ENCODE measurements around the gene UBXN11.

Gene UBXN11

DNA sequence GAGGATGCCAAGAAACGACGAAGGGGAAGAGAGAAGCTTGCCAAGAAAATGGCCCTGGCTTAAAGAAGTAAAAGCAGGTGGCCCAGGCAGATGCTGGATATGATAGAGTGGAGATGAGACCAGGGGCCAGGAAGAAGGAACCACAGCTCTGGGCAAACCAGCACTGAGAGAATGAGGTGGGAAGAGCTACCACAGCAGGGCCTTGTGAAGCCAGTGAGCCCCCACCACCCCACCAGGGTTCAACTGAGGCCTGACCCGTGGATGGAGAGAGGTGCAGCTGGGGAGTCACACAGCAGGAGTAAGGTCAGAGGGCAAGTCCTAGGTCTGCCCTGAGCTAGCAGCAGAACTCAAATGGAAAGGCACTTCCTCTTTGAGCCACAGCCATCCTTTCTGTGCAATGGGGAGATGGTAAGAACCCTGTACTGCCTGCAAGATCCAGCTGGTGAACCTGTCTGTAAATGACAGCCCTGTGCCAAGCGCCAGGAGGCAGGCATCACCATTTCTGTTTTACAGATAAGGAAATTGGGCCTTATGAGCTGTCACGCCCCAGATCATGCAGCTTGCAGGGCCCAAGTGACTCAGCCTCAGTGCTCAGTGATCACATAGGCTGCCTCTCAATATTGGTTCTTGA is 18.0 kb downstream of the UBXN11 start:
- peak; percentile 59 for FAIRE-seq
- DNase-seq (ENCODE audit: extremely low spot score, insufficient read length, low read depth), result no peak

DNA sequence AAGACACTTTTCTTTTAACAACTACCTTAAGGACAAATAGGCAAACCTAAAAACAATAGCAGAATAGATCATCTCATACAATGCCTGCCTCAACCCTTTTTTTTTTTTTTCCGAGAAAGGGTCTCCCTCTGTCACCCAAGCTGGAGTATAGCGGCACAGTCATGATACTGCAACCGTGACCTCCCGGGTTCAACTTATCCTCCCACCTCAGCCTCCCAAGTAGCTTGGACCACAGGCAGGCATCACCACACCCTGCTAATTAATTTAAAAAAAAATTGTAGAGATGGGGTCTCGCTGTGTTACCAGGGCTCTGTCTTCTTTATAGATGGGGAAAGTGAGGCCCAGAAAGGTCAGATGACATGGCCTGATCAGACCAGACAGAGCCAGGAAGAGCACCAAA is 18.6 kb downstream of the UBXN11 start:
- FAIRE-seq (peak; percentile 41), DNase-seq (ENCODE audit: extremely low spot score, insufficient read length, low read depth) (no peak)

DNA sequence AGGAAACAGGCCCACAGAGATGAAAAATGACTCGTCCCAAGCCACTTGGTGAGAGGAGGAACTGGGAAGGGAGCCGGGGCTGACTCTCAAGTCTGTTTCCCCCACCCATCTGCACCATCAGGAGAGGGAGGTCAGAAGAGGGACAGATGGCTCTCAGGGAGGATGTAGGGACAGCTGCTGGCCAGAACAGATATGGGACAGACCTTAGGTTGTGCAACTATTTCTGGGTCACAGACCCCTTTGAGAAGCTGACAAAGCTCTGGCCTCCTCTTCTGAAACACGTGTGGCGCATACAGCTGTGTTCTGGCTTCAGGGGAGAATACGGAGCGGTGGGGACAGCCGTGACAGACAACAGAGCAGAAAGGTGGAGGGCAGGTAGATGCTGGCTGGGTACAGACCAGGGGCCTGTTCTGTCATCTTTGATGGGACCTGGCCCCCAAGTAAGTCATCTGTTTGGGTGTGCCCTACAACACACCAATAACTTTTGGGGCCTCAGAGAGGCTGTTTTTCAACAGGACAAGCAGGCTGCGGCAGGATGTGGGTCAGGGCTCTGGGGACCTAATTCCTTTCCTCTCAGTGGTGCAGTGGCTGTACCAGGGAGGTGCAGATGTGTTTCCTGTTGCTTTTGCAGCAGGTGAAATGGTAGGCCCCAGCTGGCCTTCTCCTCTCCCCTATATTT is 19.3 kb downstream of the UBXN11 start:
- DNase-seq (ENCODE audit: extremely low spot score, insufficient read length, low read depth) (no peak), FAIRE-seq (peak; percentile 87)

DNA sequence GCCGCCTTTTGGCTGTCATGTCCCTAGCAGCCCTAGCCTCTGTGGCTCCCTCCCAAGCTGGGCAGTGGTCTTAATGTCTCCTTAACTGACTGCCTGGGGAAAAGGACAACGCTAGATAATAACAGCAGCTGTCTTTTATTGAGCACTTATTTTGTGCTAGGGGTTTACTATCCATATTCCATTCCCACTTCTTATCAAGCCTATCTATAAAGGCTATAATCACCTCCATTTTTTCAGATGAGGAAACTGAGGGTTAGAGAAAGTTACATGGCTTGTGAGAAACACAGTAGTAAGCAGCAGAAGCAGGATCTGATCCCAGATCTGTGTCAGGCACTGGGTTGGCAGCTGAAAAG is 20.4 kb downstream of the UBXN11 start:
- DNase-seq (ENCODE audit: extremely low spot score, insufficient read length, low read depth) (no peak), FAIRE-seq (no peak)

GRCh38 chr1:26285366-26286063 is 20.9 kb downstream of the UBXN11 start:
- no peak for DNase-seq (ENCODE audit: extremely low spot score, insufficient read length, low read depth)

DNA sequence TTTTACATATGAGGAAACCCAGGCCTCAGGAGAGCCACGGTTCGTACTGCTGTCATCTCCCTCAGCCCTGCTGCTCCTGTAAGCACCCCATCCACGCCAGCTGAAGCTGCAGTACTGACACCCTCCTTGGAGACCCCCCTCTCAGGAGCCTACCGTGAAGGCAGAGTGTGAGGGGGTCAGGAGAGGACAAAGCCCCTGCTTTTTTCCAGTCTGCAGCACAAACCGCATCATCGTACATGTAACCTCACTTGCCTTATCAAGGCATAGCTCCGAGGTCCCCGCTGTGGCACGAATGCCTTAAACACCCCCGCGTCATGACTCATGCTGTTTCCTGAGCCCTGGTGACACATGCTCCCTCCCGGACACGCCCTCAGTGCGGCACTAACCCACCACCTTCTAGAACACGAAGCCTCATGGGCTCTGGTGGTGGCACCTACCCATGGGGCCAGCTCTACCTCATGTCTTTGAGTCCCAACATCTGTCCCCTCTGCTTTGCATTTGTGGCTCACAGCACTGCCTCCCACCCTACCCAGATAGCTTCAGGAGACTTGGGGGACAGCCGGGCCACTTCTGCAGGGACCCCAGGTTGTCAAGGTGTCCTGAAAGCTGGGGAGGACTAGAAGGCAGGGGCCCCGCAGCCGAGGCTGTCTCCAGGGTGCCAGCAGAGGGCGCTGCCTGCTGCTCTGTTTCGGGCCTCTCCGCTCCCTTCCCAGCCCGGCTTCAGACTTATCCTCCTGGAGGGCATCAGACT is 21.7 kb downstream of the UBXN11 start:
- DNase-seq (ENCODE audit: extremely low spot score, insufficient read length, low read depth) (no peak), FAIRE-seq (peak; percentile 68)

More at GRCh38 chr1:26285366-26286063, 20.9 kb downstream of the UBXN11 start:
- FAIRE-seq, result peak; percentile 18

DNA sequence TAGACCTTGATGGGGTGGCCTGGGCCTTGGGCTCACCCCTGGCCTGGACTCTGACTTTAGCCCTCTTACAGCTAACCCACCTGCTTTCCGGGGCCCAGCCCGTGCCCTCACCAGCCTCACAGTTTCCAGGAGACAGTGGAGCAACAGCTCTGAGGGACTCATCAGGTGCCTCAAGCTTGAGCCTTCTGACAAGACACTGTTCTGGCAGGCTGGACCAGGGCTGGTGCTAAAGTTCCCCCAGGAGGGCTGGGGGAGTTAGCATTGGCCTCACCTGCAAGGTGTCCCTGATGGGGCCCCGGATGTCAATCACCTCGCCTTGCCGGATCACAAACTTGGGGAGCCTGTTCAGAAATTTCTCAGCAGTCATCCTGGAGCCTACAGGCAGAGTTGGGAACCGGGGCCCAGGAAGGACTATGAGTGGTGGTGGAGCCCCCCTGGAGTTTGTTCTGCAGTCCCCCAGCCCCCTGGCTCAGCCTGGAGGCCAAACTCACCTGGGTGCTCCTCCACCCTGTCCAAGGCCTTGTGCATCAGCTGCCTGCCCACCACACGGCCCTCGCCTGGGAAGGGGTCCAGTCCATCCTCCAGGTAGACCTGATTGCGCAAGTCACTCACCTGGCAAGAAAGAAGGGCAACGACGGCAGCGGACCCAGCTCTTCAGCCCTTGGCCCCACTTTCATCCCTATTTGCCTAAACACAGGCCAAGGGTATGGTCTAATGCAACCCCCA is 22.4 kb downstream of the UBXN11 start:
- no peak for DNase-seq (ENCODE audit: extremely low spot score, insufficient read length, low read depth)
- FAIRE-seq, result no peak

DNA sequence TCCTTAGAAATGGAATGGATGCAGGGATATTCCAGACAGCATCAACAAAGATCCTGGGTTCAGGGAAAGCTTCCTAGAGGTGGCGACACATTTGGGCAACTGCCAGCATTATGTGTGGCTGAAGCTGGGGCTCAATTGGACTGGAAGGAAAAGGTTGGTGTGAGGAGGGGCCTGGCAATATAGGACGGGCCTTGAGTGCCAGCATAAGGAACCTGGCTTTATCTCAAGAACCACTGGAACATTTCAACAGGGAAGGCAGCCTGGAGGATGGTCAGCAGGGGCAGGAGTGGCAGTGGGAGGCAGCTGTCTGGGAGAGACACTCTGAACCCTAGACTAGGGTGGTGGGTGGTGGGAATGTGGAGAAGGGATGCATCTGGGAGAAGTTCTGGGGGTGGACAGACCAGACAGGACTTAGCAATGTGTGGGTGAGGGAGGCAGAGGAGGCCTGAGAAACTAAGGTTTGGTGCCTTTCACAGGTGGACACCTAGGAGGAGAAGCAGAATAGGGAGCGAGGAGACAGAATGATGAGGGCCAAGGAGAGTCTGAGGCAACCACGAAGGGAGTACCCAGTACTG is 23.1 kb downstream of the UBXN11 start:
- no peak for DNase-seq (ENCODE audit: extremely low spot score, insufficient read length, low read depth)
- FAIRE-seq, result no peak

DNA sequence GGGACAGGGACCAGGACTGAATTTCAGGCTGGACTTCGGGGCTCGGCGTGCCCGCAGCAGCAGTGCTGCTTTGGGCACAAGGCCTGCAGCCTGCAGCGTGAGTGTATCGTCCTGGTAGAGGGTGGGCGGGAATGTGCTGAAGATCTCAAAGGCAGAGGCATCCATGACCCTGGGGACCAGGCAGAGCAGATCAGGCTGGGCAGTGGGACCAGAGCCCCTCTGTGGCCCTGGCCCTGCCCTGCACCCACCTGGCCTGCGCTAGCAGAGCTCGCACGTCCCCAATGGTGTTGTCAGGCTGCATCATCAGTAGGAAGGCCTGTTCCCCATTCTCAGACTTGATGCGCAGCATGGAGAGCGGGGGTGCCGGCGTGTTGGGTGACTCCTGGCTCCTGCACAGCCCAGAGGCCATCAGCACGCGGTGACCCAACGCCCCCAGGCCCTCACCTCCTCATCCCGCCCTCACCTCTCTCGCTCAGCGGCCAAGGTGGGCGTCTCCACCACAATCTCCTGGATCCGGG is 24.0 kb downstream of the UBXN11 start:
- no peak for DNase-seq (ENCODE audit: extremely low spot score, insufficient read length, low read depth)
- FAIRE-seq, result no peak

DNA sequence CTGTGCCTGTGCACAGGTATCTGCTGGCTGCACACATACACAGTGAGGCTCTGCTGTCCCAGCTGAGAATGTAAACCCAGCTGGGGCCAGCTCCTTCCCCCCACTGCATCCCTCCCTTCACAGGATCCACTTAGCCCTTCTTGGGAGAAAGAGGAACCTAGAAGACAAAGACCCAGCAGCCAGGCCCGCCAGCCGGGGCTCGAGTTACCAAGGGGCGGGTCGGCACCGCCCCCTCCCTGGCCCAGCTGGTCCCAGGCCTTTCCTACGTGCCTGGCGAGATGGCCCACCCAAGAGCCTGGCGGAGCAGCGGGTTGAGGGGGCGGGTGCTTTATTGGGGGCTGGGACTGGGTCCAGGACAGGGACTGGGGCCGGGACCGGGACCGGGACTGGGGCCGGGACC is 24.5 kb downstream of the UBXN11 start:
- DNase-seq (ENCODE audit: extremely low spot score, insufficient read length, low read depth) (no peak), FAIRE-seq (no peak)

DNA sequence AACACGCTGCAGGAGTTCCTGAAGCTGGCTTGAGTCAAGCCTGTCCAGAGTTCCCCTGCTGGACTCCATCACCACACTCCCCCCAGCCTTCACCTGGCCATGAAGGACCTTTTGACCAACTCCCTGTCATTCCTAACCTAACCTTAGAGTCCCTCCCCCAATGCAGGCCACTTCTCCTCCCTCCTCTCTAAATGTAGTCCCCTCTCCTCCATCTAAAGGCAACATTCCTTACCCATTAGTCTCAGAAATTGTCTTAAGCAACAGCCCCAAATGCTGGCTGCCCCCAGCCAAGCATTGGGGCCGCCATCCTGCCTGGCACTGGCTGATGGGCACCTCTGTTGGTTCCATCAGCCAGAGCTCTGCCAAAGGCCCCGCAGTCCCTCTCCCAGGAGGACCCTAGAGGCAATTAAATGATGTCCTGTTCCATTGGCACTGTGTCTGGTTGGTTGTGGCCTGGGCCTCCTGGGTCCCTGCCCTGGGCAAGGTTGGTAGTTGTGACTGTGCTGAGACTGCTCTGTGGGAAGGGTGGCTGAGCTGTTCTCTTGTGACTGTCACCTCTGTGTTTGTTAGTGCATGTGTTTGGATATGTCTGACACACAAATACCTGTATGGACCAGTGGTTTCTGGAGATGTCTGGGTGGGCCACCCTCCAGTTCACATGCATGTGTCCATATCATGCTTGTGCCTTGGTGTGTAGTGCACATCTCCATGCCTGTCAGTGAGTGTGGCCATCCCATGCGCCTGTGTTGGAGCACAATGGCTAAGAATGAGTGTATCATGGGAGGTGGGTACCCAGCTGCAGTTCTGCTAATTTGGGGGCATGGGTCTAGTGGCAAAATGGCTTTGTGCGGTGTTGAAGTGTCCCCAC is 25.1 kb downstream of the UBXN11 start:
- DNase-seq (ENCODE audit: extremely low spot score, insufficient read length, low read depth) (no peak), FAIRE-seq (no peak)

- FAIRE-seq (no peak), DNase-seq (ENCODE audit: extremely low spot score, insufficient read length, low read depth) (no peak)
Observed at GRCh38 chr1:26280333-26281042, 25.9 kb downstream of the UBXN11 start.

DNA sequence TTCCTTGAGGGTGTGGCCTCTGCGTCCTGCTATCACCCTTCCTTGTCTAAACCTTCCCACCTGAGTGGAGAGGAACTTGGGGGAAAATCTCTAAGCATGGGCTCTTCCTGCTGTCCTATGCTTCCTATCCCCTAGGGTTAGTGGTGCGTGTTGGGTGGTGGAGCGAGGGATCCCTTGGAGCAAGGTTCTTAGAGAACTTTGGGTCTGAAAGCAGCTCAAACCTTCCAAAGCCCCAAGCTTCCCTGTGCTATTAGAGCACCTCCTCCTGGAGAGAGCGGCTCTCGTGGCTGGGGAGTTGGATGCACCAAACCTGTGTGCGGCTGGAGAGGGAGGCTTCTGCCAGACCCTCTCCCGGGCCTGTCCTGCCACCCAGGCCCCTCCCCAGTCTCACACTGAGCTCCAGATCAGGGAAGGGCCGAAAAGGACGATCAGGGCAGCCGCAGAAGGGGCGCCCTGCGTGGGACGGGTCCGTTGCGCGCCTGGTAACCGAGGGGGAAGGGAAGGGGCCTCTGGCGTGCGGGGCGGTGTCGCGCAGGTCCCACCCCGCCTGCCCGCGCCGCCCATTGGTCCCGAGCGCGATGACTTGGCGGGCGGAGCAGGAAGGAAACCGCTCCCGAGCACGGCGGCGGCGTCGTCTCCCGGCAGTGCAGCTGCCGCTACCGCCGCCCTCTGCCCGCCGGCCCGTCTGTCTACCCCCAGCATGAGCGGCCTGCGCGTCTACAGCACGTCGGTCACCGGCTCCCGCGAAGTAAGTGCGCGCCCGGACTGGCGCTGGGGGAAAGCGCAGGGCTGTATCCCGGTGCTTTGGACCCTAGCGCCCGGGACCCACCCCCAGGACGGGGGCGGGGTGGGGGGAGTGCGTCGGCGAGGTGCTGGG is 26.7 kb downstream of the UBXN11 start, which contains the start of gene SH3BGRL3:
SH3BGRL3 (plus strand) TSS at position 631 of the 877 bp plus-strand sequence; CDS start at position 701, 70 bp downstream.
- DNase-seq (ENCODE audit: extremely low spot score, insufficient read length, low read depth), result peak; percentile 86
- FAIRE-seq, result peak; percentile 87

DNA sequence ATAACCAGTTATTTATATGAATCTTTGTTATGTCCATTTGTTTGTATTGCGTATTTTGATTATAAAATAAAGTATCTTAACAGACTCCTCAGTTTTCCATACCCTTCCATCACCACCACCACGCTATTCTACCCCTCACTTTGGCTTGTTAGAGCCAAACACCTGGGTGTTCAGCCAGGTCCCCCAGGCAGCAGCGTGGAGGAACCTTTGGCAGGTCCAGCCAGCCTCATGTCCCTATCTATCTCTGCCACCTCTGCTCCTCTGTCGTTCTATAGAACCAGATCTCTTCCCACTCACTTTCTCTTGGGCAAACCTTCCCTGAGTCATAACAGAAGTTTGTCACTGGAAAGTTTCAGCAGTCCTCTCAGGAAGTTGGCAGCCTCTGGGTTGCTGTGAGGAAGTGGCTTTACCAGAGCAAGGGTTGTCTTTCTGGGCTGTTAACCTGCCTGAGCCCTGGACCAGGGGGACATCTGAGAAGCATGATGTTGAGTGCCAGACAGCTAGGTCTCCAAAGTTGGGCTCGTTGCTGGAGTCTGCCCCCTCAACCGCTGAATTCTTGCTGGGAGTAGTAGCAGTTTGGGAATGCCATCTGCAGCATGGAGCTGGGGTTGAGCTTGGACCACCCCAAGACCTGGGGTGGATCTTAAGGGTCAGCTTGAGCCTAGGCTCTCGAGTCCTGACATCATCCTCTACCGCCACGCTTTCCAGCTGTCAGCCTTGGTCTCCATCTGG is 27.5 kb downstream of the UBXN11 start:
- no peak for DNase-seq (ENCODE audit: extremely low spot score, insufficient read length, low read depth)
- FAIRE-seq, result no peak

GRCh38 chr1:26278303-26278702 is 28.1 kb downstream of the UBXN11 start:
- no peak for FAIRE-seq
- no peak for DNase-seq (ENCODE audit: extremely low spot score, insufficient read length, low read depth)

DNA sequence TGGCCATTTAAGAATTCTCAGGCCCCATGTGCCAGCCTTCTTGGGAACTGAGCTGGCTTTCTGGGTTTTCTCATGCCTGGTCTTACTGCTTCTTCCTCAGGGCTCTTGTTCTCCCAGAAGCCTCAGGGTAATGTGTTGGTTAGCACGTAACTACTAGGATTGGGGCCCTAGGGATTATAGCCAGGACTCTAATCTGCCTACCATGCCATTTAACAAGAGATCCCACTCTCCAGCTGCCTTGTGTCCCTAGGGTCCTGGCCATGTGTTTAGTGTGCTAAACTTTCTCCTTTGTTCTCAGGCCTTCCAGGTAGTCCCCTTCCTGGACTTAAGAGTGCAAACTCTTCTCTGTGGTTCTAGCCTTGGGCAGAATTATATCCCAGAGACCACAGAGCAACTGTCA is 28.7 kb downstream of the UBXN11 start:
- DNase-seq (ENCODE audit: extremely low spot score, insufficient read length, low read depth), result no peak

More for the DNA sequence above, 28.7 kb downstream of the UBXN11 start:
- FAIRE-seq, result no peak

All from GM18507 (cell line).